PC-9 (cell line): ENCODE measurements around the gene NR2F1-AS1. TPM values are rescaled to one million over a fixed set of nuclear protein-coding genes. Genes with fewer than 3 reads are reported as not detected.

Experiments
- BruUV-seq: library from RNA; stranded (reverse); fragments of 400-500 nt; replicated peaks from 2 replicates; lab custom pipeline; 2021; lab: Mats Ljungman, UMichigan
- CTCF ChIA-PET: fragments of 300-600 bp; sonication (Branson Sonifier 250); formaldehyde crosslinking; loops from one replicate; lab custom pipeline; 2022; ENCODE audit warnings: antibody characterized with exemption; lab: Charles Lee
- POLR2A ChIA-PET: fragments of 300-600 bp; sonication (Branson Sonifier 250); formaldehyde crosslinking; loops from one replicate; lab custom pipeline; 2022; ENCODE audit warnings: antibody characterized with exemption; ENCODE audit not compliant: unreplicated experiment; lab: Charles Lee
- DNase-seq, 2 experiments: peaks; one replicate each; pipeline versions ENCODE4 v3.0.0 to v3.0.0-alpha.2; 2015 to 2022; ENCODE audit warnings: mixed read lengths in 1 of 2
- H2AFZ ChIP-seq: fragments of 200-600 bp; sonication (generic); 2 replicates; pipeline ENCODE4 v1.8.1; 2017; ENCODE audit warnings: antibody characterized with exemption
- H3F3A ChIP-seq: fragments of 200-600 bp; sonication (generic); 2 replicates; pipeline ENCODE4 v1.8.1; 2017; ENCODE audit warnings: antibody characterized with exemption, mild to moderate bottlenecking, low read depth; ENCODE audit not compliant: insufficient read depth
- H3K27ac ChIP-seq: fragments of 200-600 bp; sonication (generic); 2 replicates; pipeline ENCODE4 v1.6.1; 2016; ENCODE audit warnings: mixed run types
- H3K27me3 ChIP-seq: fragments of 200-600 bp; sonication (generic); 2 replicates; pipeline ENCODE4 v1.6.1; 2016; ENCODE audit warnings: low read depth, mixed run types; ENCODE audit not compliant: insufficient read depth
- H3K36me3 ChIP-seq: fragments of 200-600 bp; sonication (generic); 2 replicates; pipeline ENCODE4 v1.6.1; 2016; ENCODE audit warnings: low read depth, mixed run types
- H3K4me1 ChIP-seq: fragments of 200-600 bp; sonication (generic); replicated peaks from 2 replicates; pipeline ENCODE4 v1.6.1; 2016; ENCODE audit warnings: mixed run types; ENCODE audit not compliant: insufficient read depth
- H3K4me2 ChIP-seq: fragments of 200-600 bp; sonication (generic); 2 replicates; pipeline ENCODE4 v1.6.1; 2017; ENCODE audit warnings: mixed run types
- H3K4me3 ChIP-seq: fragments of 200-600 bp; sonication (generic); 2 replicates; pipeline ENCODE4 v1.6.1; 2016; ENCODE audit warnings: mixed run types
- H3K79me2 ChIP-seq: fragments of 200-600 bp; sonication (generic); 2 replicates; pipeline ENCODE4 v1.6.1; 2017; ENCODE audit warnings: low read depth, mixed run types
- H3K9me2 ChIP-seq: fragments of 200-600 bp; sonication (generic); 2 replicates; pipeline ENCODE4 v1.8.1; 2017; ENCODE audit warnings: mild to moderate bottlenecking; ENCODE audit not compliant: insufficient read depth
- H3K9me3 ChIP-seq: fragments of 200-600 bp; sonication (generic); 2 replicates; pipeline ENCODE4 v1.8.1; 2016; ENCODE audit warnings: low read depth; ENCODE audit not compliant: insufficient read depth
- H4K20me1 ChIP-seq: fragments of 200-600 bp; sonication (generic); 2 replicates; pipeline ENCODE4 v1.8.1; 2017; ENCODE audit not compliant: insufficient read depth
- EZH2 ChIP-seq: fragments of 200-600 bp; sonication (generic); IDR thresholded peaks from 2 replicates; pipeline ENCODE4 v1.8.0; 2017; ENCODE audit warnings: antibody characterized with exemption, low read depth
- intact Hi-C: fragments of 100-400 bp; cut with micrococcal nuclease; formaldehyde crosslinking; loops from one replicate; pipeline ENCODE4 v1.10.0; 2022; ENCODE audit not compliant: unreplicated experiment
- total RNA-seq: library from RNA; stranded (reverse); gene quantifications from 2 replicates; pipeline ENCODE4 v1.2.3, GENCODE V29; 2021
- TF ChIP-seq, protein P1 (sequence below): fragments of 200-600 bp; sonication (generic); conservative IDR thresholded peaks from 2 replicates; pipeline ENCODE4 v1.6.1; 2017; ENCODE audit warnings: mixed run types, antibody characterized with exemption, mild to moderate bottlenecking, moderate library complexity

NR2F1-AS1 gene
- total RNA-seq, 1 experiment from 2014 or later: 6.0 TPM

DNA sequence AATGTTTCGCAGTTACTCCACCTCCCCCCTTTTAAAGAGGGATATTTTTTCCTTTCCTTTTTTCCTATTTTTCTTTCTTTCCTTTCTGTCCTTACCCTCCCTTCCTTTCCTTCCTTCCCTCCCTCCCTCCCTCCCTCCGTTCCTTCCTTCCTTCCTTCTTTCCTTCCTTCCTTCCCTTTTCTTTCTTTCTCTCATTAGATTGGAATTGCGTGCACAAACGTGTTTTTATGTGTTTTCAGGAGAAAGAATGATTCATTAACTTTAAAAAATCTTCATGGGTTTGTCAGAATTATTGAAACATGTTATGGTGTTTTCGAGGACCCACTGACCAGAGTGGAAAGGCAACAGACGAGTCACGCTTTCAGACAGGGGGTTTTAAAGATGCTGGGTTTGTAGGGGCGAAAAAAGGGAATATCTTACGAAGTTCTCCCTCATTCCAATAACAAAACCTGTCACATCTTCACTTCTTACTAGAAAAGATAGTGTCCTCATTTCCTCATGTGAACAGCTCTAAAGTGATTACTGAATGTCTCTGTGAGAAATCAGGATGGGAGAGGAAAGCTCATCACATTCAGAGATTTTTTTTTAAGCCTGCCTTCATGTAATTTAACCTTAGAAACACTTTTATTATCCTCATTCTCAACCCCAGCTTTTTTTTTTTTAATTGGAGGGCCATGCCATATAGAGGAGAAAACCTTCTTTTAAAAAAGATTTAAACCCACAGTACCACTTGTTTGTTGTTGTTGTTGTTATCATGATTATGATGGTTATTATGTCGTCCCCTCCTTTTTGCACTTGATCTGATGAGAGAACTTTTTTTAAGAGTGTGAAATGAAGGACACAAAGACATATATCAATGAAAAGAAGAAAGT lies 23.9 kb upstream of the NR2F1-AS1 start:
- H3K4me3 ChIP-seq: no peak overlapping the region
- H3K36me3 ChIP-seq: no peaks in the 10 kb centered on the region
- CTCF ChIA-PET: interaction anchor here (0.7 kb wide), 1 partner anchor 176 kb away, joined by 3 read pairs; no protein-coding TSS in a partner anchor
- H3K27me3 ChIP-seq: no peaks in the 10 kb centered on the region
- no peaks in the 10 kb centered on the region for H4K20me1 ChIP-seq
- H3K27ac ChIP-seq: no peak overlapping the region
- POLR2A ChIA-PET: no interaction called here
- peaks cover 21% of the 10 kb centered on the region for H3K4me1 ChIP-seq
- H3K9me2 ChIP-seq: no peaks in the 10 kb centered on the region
- TF ChIP-seq EZH2: no peak
- TF ChIP-seq, protein P1, sequence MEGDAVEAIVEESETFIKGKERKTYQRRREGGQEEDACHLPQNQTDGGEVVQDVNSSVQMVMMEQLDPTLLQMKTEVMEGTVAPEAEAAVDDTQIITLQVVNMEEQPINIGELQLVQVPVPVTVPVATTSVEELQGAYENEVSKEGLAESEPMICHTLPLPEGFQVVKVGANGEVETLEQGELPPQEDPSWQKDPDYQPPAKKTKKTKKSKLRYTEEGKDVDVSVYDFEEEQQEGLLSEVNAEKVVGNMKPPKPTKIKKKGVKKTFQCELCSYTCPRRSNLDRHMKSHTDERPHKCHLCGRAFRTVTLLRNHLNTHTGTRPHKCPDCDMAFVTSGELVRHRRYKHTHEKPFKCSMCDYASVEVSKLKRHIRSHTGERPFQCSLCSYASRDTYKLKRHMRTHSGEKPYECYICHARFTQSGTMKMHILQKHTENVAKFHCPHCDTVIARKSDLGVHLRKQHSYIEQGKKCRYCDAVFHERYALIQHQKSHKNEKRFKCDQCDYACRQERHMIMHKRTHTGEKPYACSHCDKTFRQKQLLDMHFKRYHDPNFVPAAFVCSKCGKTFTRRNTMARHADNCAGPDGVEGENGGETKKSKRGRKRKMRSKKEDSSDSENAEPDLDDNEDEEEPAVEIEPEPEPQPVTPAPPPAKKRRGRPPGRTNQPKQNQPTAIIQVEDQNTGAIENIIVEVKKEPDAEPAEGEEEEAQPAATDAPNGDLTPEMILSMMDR: no peak
- H3K9me3 ChIP-seq: no peaks in the 10 kb centered on the region
- no peaks in the 10 kb centered on the region for H3K79me2 ChIP-seq
- DNase-seq: no peak
- intact Hi-C loops: no loop called here
- H2AFZ ChIP-seq: no peak overlapping the region
- peaks cover 14% of the 10 kb centered on the region; the same call in 1 of the 2 replicates for H3F3A ChIP-seq
- BruUV-seq: no TSS peak
- no peak overlapping the region for H3K4me2 ChIP-seq

- no peak overlapping the region for H2AFZ ChIP-seq
- H3K4me2 ChIP-seq: no peak overlapping the region
These were observed 23.0 kb upstream of the NR2F1-AS1 start for GRCh38 chr5:93603793-93604643.

More at GRCh38 chr5:93603793-93604643, 23.0 kb upstream of the NR2F1-AS1 start:
- no peaks in the 10 kb centered on the region for H3K27me3 ChIP-seq
- DNase-seq: no peak
- no peak overlapping the region for H3K27ac ChIP-seq
- peaks cover 14% of the 10 kb centered on the region; the same call in 1 of the 2 replicates for H3F3A ChIP-seq
- ChIA-PET POLR2A (no interaction called here), CTCF (interaction anchor here (0.6 kb wide), 1 partner anchor 9 kb away, joined by 5 read pairs; no protein-coding TSS in a partner anchor)
- H3K9me3 ChIP-seq: no peaks in the 10 kb centered on the region
- no TSS peak for BruUV-seq
- no peaks in the 10 kb centered on the region for H3K79me2 ChIP-seq
- H3K9me2 ChIP-seq: no peaks in the 10 kb centered on the region
- H4K20me1 ChIP-seq: no peaks in the 10 kb centered on the region
- no peaks in the 10 kb centered on the region for H3K36me3 ChIP-seq
- peaks cover 21% of the 10 kb centered on the region for H3K4me1 ChIP-seq
- H3K4me3 ChIP-seq: no peak overlapping the region
- TF ChIP-seq, protein P1: no peak
- no peak for TF ChIP-seq EZH2
- intact Hi-C loops: no loop called here
